GM12878 (cell line): ENCODE measurements around the gene TNFSF4. TPM values are rescaled to one million over a fixed set of nuclear protein-coding genes. Genes with fewer than 3 reads are reported as not detected.

ENCODE experiments used
- ASH2L ChIP-seq: fragments of 300-600, 200-600 bp; sonication (generic); IDR thresholded peaks from 2 replicates; pipeline ENCODE4 v1.6.1; 2017; ENCODE audit warnings: low read depth, mild to moderate bottlenecking, borderline replicate concordance
- BCLAF1 ChIP-seq: fragments of 450-650 bp; IDR thresholded peaks from 2 replicates; pipeline ENCODE4 v1.6.1; 2017; ENCODE audit warnings: antibody characterized with exemption, mild to moderate bottlenecking, moderate library complexity
- CEBPB ChIP-seq, 2 experiments: fragments of 150-350 bp in 1 of 2; IDR thresholded peaks; 2 replicates each; pipeline ENCODE4 v1.6.1; 2012 to 2014; ENCODE audit warnings: low read depth in 2 of 2, low read length in 2 of 2, borderline replicate concordance in 1 of 2, inconsistent platforms in 1 of 2
- CTCF ChIP-seq, 3 experiments: IDR thresholded peaks in 2 of 3; conservative IDR thresholded peaks in 1 of 3; 2 replicates each; pipeline ENCODE4 v1.5.1; 2011; ENCODE audit warnings: low read depth in 3 of 3, low read length in 3 of 3, mild to moderate bottlenecking in 3 of 3, control low read depth in 2 of 3, moderate library complexity in 2 of 3, inconsistent platforms in 1 of 3, mixed read lengths in 1 of 3; ENCODE audit not compliant: control insufficient read depth in 2 of 3, insufficient read depth in 1 of 3; ENCODE audit errors: extremely low read depth in 1 of 3
- KAT2A ChIP-seq: conservative IDR thresholded peaks from 2 replicates; pipeline ENCODE4 v1.6.1; 2011; ENCODE audit warnings: low read depth, low read length; ENCODE audit not compliant: control insufficient read depth
- MYC ChIP-seq: IDR thresholded peaks from 2 replicates; pipeline ENCODE4 v1.6.1; 2011; ENCODE audit warnings: mild to moderate bottlenecking, low read length, moderate library complexity, inconsistent platforms; ENCODE audit not compliant: insufficient read depth, insufficient replicate concordance, insufficient read length, severe bottlenecking
- RELB ChIP-seq: fragments of 450-650 bp; IDR thresholded peaks from 2 replicates; pipeline ENCODE4 v1.6.1; 2017; ENCODE audit warnings: low read depth, mild to moderate bottlenecking, moderate library complexity
- RUNX3 ChIP-seq: IDR thresholded peaks from 2 replicates; pipeline ENCODE4 v1.6.1; 2012; ENCODE audit warnings: low read length, inconsistent platforms
- SMC3 ChIP-seq: IDR thresholded peaks from 2 replicates; pipeline ENCODE4 v1.6.1; 2011; ENCODE audit warnings: low read length, improper control_type of control experiment, borderline replicate concordance
- TAF1 ChIP-seq: IDR thresholded peaks from 2 replicates; pipeline ENCODE4 v1.6.1; 2011; ENCODE audit warnings: mild to moderate bottlenecking, low read depth, low read length, borderline replicate concordance
- TCF12 ChIP-seq: IDR thresholded peaks from 2 replicates; pipeline ENCODE4 v1.6.1; 2011; ENCODE audit warnings: low read depth, mild to moderate bottlenecking, low read length
- TCF3 ChIP-seq: IDR thresholded peaks from 2 replicates; pipeline ENCODE4 v1.6.1; 2012; ENCODE audit warnings: low read depth, mild to moderate bottlenecking, low read length, borderline replicate concordance; ENCODE audit not compliant: insufficient read depth
- ZBED1 ChIP-seq: IDR thresholded peaks from 2 replicates; pipeline ENCODE4 v1.6.1; 2016; ENCODE audit warnings: borderline replicate concordance
- ZBTB33 ChIP-seq: fragments of 450-650 bp; IDR thresholded peaks from 2 replicates; pipeline ENCODE4 v1.6.1; 2017; ENCODE audit warnings: mild to moderate bottlenecking
- ZSCAN29 ChIP-seq: fragments of 450-650 bp; IDR thresholded peaks from 2 replicates; pipeline ENCODE4 v1.6.1; 2017; ENCODE audit warnings: mild to moderate bottlenecking, moderate library complexity
- polyA plus RNA-seq, 11 experiments: library from polyadenylated mRNA; depleted of rRNA in 4 of 11; unstranded in 6 of 11; stranded (reverse) in 5 of 11; fragments of >200 nt; fragmentation: Nextera tagmentation in 4 of 11; fragmentation: Illumina TruSeq in 1 of 11; extraction: Ambion mirVana in 4 of 11; extraction: Trizol in 1 of 11; gene quantifications; 1 replicate in 1 of 11; 2 replicates in 10 of 11; pipeline versions ENCODE4 v1.2.1 to v1.2.3, GENCODE V29; 2011 to 2016; ENCODE audit warnings: inconsistent platforms in 2 of 11, missing spikeins in 2 of 11, low read depth in 1 of 11
- total RNA-seq, 4 experiments: library from RNA; depleted of rRNA in 3 of 4; stranded (reverse); fragments of >200 nt in 3 of 4; fragmentation: Illumina TruSeq in 1 of 4; extraction: Trizol in 1 of 4; gene quantifications; 2 replicates each; pipeline versions ENCODE4 v1.2.1 to v1.2.3, GENCODE V29; 2013 to 2021
- TF ChIP-seq, protein P1 (sequence below): fragments of 450-650 bp; formaldehyde crosslinking; IDR thresholded peaks from 2 replicates; pipeline ENCODE4 v1.5.0; 2022; ENCODE audit warnings: mild to moderate bottlenecking, missing genetic modification characterization

TNFSF4 gene
- total and polyA plus RNA-seq, 10 of the 15 experiments (the other 5 are each of a cell fraction or from before 2014, with no cell fraction given): 8.1 to 31.0 (median 12.9) TPM

- TF ChIP-seq CEBPB (IDR thresholded peaks at IDR 0.05; ENCODE audit: borderline replicate concordance in 1 of 2, low read depth in 2 of 2, low read length in 2 of 2) (peak in 1 of 2 experiments; percentile 81; a peak in 2 of 4 replicates), SMC3 (no peak), KAT2A (no peak), CTCF (IDR thresholded peaks at IDR 0.05 in 2 of 3, conservative IDR thresholded peaks at IDR 0.05 in 1 of 3; ENCODE audit: control insufficient read depth in 2 of 3, extremely low read depth in 1 of 3, insufficient read depth in 1 of 3, low read depth in 3 of 3, low read length in 3 of 3) (no peak), TCF12 (no peak), ZBTB33 (0 out of 2 replicates have a peak, but pooled peaks have one; percentile 19), TAF1 (no peak), MYC (no peak), BCLAF1 (no peak), RUNX3 (peak; percentile 94), TCF3 (no peak), ASH2L (no peak), RELB (peak; percentile 89), ZSCAN29 (peak; percentile 81), ZBED1 (peak; percentile 73)
- TF ChIP-seq, protein P1, sequence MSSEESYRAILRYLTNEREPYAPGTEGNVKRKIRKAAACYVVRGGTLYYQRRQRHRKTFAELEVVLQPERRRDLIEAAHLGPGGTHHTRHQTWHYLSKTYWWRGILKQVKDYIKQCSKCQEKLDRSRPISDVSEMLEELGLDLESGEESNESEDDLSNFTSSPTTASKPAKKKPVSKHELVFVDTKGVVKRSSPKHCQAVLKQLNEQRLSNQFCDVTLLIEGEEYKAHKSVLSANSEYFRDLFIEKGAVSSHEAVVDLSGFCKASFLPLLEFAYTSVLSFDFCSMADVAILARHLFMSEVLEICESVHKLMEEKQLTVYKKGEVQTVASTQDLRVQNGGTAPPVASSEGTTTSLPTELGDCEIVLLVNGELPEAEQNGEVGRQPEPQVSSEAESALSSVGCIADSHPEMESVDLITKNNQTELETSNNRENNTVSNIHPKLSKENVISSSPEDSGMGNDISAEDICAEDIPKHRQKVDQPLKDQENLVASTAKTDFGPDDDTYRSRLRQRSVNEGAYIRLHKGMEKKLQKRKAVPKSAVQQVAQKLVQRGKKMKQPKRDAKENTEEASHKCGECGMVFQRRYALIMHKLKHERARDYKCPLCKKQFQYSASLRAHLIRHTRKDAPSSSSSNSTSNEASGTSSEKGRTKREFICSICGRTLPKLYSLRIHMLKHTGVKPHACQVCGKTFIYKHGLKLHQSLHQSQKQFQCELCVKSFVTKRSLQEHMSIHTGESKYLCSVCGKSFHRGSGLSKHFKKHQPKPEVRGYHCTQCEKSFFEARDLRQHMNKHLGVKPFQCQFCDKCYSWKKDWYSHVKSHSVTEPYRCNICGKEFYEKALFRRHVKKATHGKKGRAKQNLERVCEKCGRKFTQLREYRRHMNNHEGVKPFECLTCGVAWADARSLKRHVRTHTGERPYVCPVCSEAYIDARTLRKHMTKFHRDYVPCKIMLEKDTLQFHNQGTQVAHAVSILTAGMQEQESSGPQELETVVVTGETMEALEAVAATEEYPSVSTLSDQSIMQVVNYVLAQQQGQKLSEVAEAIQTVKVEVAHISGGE: no peak
Measured at GRCh38 chr1:173212952-173213491, 5.9 kb upstream of the TNFSF4 start (continued).
